IMR-90 (cell line): ENCODE results near the gene PTPRF. TPM values are rescaled to one million over a fixed set of nuclear protein-coding genes. Genes with fewer than 3 reads are reported as not detected.

ENCODE experiments used
- ATAC-seq: fragments of 200-7000 bp; cut with Tn5 transposase; 2 replicates; pipeline ENCODE4 v1.9.1; 2020; ENCODE audit warnings: low read depth, mild to moderate bottlenecking, moderate library complexity
- BruUV-seq: library from RNA; stranded (reverse); fragments of 400-500 nt; replicated peaks from 2 replicates; lab custom pipeline; 2021; lab: Mats Ljungman, UMichigan
- CTCF ChIA-PET: fragments of 300-600 bp; formaldehyde crosslinking; extraction: SDS; loops from one replicate; lab custom pipeline; 2021; ENCODE audit warnings: antibody characterized with exemption; lab: Yijun Ruan, JAX
- POLR2A ChIA-PET: fragments of 300-600 bp; sonication (Branson Sonifier 250); formaldehyde crosslinking; loops from one replicate; lab custom pipeline; 2022; ENCODE audit warnings: antibody characterized with exemption; ENCODE audit not compliant: unreplicated experiment; lab: Charles Lee
- DNase-seq: peaks from one replicate; pipeline ENCODE4 v3.0.0; 2013
- H2AFZ ChIP-seq: replicated peaks from 2 replicates; pipeline ENCODE3; 2013; ENCODE audit warnings: low read length, mild to moderate bottlenecking; ENCODE audit not compliant: poor library complexity
- H2AK5ac ChIP-seq: 2 replicates; pipeline ENCODE4 v1.6.1; 2013; ENCODE audit warnings: low read depth, low read length, inconsistent platforms
- H2AK9ac ChIP-seq: replicated peaks from 2 replicates; pipeline ENCODE3; 2013; ENCODE audit warnings: mild to moderate bottlenecking, low read depth, low read length, moderate library complexity; ENCODE audit not compliant: poor library complexity
- H2BK120ac ChIP-seq: 2 replicates; pipeline ENCODE4 v1.6.1; 2013; ENCODE audit warnings: low read depth, low read length, inconsistent platforms
- H2BK15ac ChIP-seq: 3 replicates; pipeline ENCODE4 v1.6.1; 2013; ENCODE audit warnings: low read depth, low read length, inconsistent platforms
- H2BK20ac ChIP-seq: 2 replicates; pipeline ENCODE4 v1.6.1; 2013; ENCODE audit warnings: low read depth, mild to moderate bottlenecking, inconsistent platforms, low read length, moderate library complexity
- H2BK5ac ChIP-seq: 2 replicates; pipeline ENCODE4 v1.6.1; 2013; ENCODE audit warnings: mild to moderate bottlenecking, low read depth, low read length, inconsistent platforms; ENCODE audit not compliant: poor library complexity, severe bottlenecking
- H3K14ac ChIP-seq: replicated peaks from 2 replicates; pipeline ENCODE4 v1.6.1; 2013; ENCODE audit warnings: low read depth, low read length, inconsistent platforms
- H3K18ac ChIP-seq: 2 replicates; pipeline ENCODE4 v1.6.1; 2013; ENCODE audit warnings: low read depth, low read length, control low read depth
- H3K23ac ChIP-seq: 2 replicates; pipeline ENCODE4 v1.6.1; 2013; ENCODE audit warnings: low read depth, low read length, inconsistent platforms
- H3K27ac ChIP-seq: 2 replicates; pipeline ENCODE4 v1.5.1; 2013; ENCODE audit warnings: mild to moderate bottlenecking, control low read depth, low read length; ENCODE audit not compliant: insufficient read depth
- H3K27me3 ChIP-seq: 2 replicates; pipeline ENCODE4 v1.6.1; 2013; ENCODE audit warnings: low read length; ENCODE audit not compliant: control insufficient read depth, insufficient read depth
- H3K36me3 ChIP-seq: 2 replicates; pipeline ENCODE4 v1.6.1; 2013; ENCODE audit warnings: low read length, mixed read lengths; ENCODE audit not compliant: control insufficient read depth, insufficient read depth
- H3K4ac ChIP-seq: 2 replicates; pipeline ENCODE4 v1.6.1; 2013; ENCODE audit warnings: low read depth, low read length, inconsistent platforms
- H3K4me1 ChIP-seq: 2 replicates; pipeline ENCODE4 v1.6.1; 2013; ENCODE audit warnings: low read length, mixed read lengths; ENCODE audit not compliant: control insufficient read depth, insufficient read depth
- H3K4me2 ChIP-seq: 2 replicates; pipeline ENCODE4 v1.6.1; 2013; ENCODE audit warnings: low read depth, mild to moderate bottlenecking, control low read depth, low read length, moderate library complexity
- H3K4me3 ChIP-seq: 2 replicates; pipeline ENCODE4 v1.5.1; 2013; ENCODE audit warnings: low read depth, mild to moderate bottlenecking, control low read depth, low read length, moderate library complexity; ENCODE audit not compliant: insufficient read depth
- H3K56ac ChIP-seq: 2 replicates; pipeline ENCODE4 v1.6.1; 2013; ENCODE audit warnings: low read length, inconsistent platforms; ENCODE audit not compliant: insufficient read depth; ENCODE audit errors: extremely low read depth
- H3K79me1 ChIP-seq, 2 experiments: 2 replicates each; pipeline ENCODE4 v1.6.1; 2013; ENCODE audit warnings: low read length in 2 of 2, inconsistent platforms in 1 of 2, low read depth in 1 of 2
- H3K9ac ChIP-seq: 2 replicates; pipeline ENCODE4 v1.6.1; 2013; ENCODE audit warnings: low read depth, low read length, control low read depth
- H3K9me1 ChIP-seq: 2 replicates; pipeline ENCODE4 v1.6.1; 2013; ENCODE audit warnings: low read length, inconsistent platforms; ENCODE audit not compliant: insufficient read depth
- H3K9me3 ChIP-seq: 2 replicates; pipeline ENCODE4 v1.6.1; 2013; ENCODE audit warnings: low read length; ENCODE audit not compliant: control insufficient read depth, insufficient read depth
- H4K20me1 ChIP-seq: 2 replicates; pipeline ENCODE4 v1.6.1; 2013; ENCODE audit warnings: low read length, inconsistent platforms; ENCODE audit not compliant: insufficient read depth
- H4K5ac ChIP-seq: 2 replicates; pipeline ENCODE4 v1.6.1; 2013; ENCODE audit warnings: mild to moderate bottlenecking, low read depth, low read length, control low read depth
- H4K8ac ChIP-seq, 2 experiments: 2 replicates each; pipeline ENCODE4 v1.6.1; 2013; ENCODE audit warnings: low read depth in 2 of 2, low read length in 2 of 2, control low read depth in 1 of 2, inconsistent platforms in 1 of 2
- H4K91ac ChIP-seq: 2 replicates; pipeline ENCODE4 v1.6.1; 2013; ENCODE audit warnings: low read depth, low read length, inconsistent platforms; ENCODE audit not compliant: insufficient read depth
- CEBPB ChIP-seq: IDR thresholded peaks from 2 replicates; pipeline ENCODE4 v1.6.1; 2012; ENCODE audit warnings: low read depth, low read length, improper control_type of control experiment
- FOS ChIP-seq: fragments of 150-350 bp; IDR thresholded peaks from 2 replicates; pipeline ENCODE4 v1.6.1; 2016; ENCODE audit warnings: low read depth, low read length
- MAZ ChIP-seq: IDR thresholded peaks from 2 replicates; pipeline ENCODE4 v1.6.1; 2012; ENCODE audit warnings: low read depth, mild to moderate bottlenecking, low read length, improper control_type of control experiment, moderate library complexity, borderline replicate concordance
- NFE2L2 ChIP-seq: fragments of 150-350 bp; IDR thresholded peaks from 2 replicates; pipeline ENCODE4 v1.6.1; 2016; ENCODE audit warnings: low read depth, mild to moderate bottlenecking, low read length
- WGBS, 2 experiments: methylation state at CpG; one replicate each; pipeline versions ENCODE4 v1.1.5 to v1.1.7; 2013; ENCODE audit warnings: missing lambda C conversion rate in 2 of 2; ENCODE audit not compliant: insufficient read length in 1 of 2; ENCODE audit errors: extremely low coverage in 2 of 2; 5-methylcytosine and 5-hydroxymethylcytosine counted together
- dilution Hi-C: fragments of 300-500 bp; cut with HindIII; formaldehyde crosslinking; loops from one replicate; pipeline ENCODE4 v1.14.3; 2018; ENCODE audit warnings: low sequenced_read_pairs; ENCODE audit not compliant: unreplicated experiment
- in situ Hi-C: fragments of 300-500 bp; cut with MboI; formaldehyde crosslinking; loops from 3 replicates; pipeline ENCODE4 v1.14.3; 2019; ENCODE audit warnings: low sequenced_read_pairs, inconsistent platforms, mixed read lengths
- intact Hi-C: fragments of 100-400 bp; cut with micrococcal nuclease; formaldehyde crosslinking; loops from 2 replicates; pipeline ENCODE4 v1.10.0; 2022
- polyA plus RNA-seq, 3 experiments: library from polyadenylated mRNA; depleted of rRNA; stranded (reverse); fragments of >200 nt; gene quantifications; 2 replicates each; pipeline ENCODE4 v1.2.3, GENCODE V29; 2012; ENCODE audit warnings: low replicate concordance in 1 of 3
- total RNA-seq: library from RNA; depleted of rRNA; stranded (reverse); fragments of >200 nt; gene quantifications from 2 replicates; pipeline ENCODE4 v1.2.3, GENCODE V29; 2012

The PTPRF gene
- total and polyA plus RNA-seq, 2 of the 4 experiments (the other 2 are of a cell fraction), result 25.8 to 92.3 TPM

- Histone ChIP-seq H3K79me1 (peaks cover 29 to 36% of the 10 kb centered on the region in 2 experiments; a peak in 3 of 4 replicates), H2AFZ (no peak overlapping the region), H3K9ac (no peak overlapping the region), H3K9me1 (peaks cover 10% of the 10 kb centered on the region), H3K27me3 (no peaks in the 10 kb centered on the region), H3K4ac (no peak overlapping the region), H3K56ac (no peak overlapping the region), H2BK15ac (no peak overlapping the region), H3K4me1 (peaks cover 3% of the 10 kb centered on the region), H2BK20ac (no peak overlapping the region), H3K14ac (no peak overlapping the region), H4K8ac (no peak overlapping the region), H3K23ac (no peak overlapping the region), H3K18ac (no peak overlapping the region), H4K20me1 (peaks cover 22% of the 10 kb centered on the region), H2BK120ac (no peak overlapping the region), H4K5ac (no peak overlapping the region), H3K36me3 (peaks cover 68% of the 10 kb centered on the region), H2AK9ac (no peak overlapping the region), H2AK5ac (no peak overlapping the region), H2BK5ac (no peak overlapping the region), H3K9me3 (no peaks in the 10 kb centered on the region), H3K4me2 (no peak overlapping the region), H4K91ac (no peak overlapping the region), H3K4me3 (no peak overlapping the region), H3K27ac (no peak overlapping the region)
- intact Hi-C loops (loop anchor here (1.0 kb wide), 1 partner anchor 141 kb away; the partner anchor contains the start of gene PTPRF), dilution Hi-C loops (no loop called here), in situ Hi-C loops (no loop called here)
- WGBS, 2 experiments, result 96% methylated on average over 4 of the region's 10 CpGs; no CpG with 5 or more reads in 1 of the 2 experiments
- ChIA-PET CTCF (interaction anchor here (0.6 to 1.2 kb wide), 4 partner anchors 13 to 1058 kb away, joined by 3 to 5 read pairs (median 4); no protein-coding TSS in a partner anchor), POLR2A (interaction anchor here (1.3 kb wide), 1 partner anchor 22 kb away, joined by 6 read pairs; the partner anchor contains the start of gene KDM4A)
- TF ChIP-seq CEBPB (peak; percentile 86), NFE2L2 (no peak), FOS (0 out of 2 replicates have a peak, but pooled peaks have one; percentile 10), MAZ (no peak)
- DNase-seq (peak; percentile 82), ATAC-seq (peak; percentile 86)
- BruUV-seq, result no TSS peak
These were observed 141.1 kb downstream of the PTPRF start for GRCh38 chr1:43671626-43672330.
